HepG2 (cell line): ENCODE measurements around the gene ACSM5. TPM values are rescaled to one million over a fixed set of nuclear protein-coding genes. Genes with fewer than 3 reads are reported as not detected.

Source experiments
- BCL3 ChIP-seq: sonication (generic); formaldehyde crosslinking; IDR thresholded peaks from 2 replicates; pipeline ENCODE4 v1.5.1; 2020; ENCODE audit warnings: mild to moderate bottlenecking, missing genetic modification reagents, moderate library complexity
- E2F5 ChIP-seq: sonication (generic); formaldehyde crosslinking; conservative IDR thresholded peaks from 2 replicates; pipeline ENCODE4 v1.4.0; 2020; ENCODE audit warnings: missing genetic modification reagents
- ERF ChIP-seq: IDR thresholded peaks from 2 replicates; pipeline ENCODE4 v1.6.1; 2018; ENCODE audit warnings: missing biosample characterization, missing genetic modification reagents
- FOXJ3 ChIP-seq: sonication (generic); formaldehyde crosslinking; IDR thresholded peaks from 2 replicates; pipeline ENCODE4 v1.4.0; 2020; ENCODE audit warnings: missing genetic modification reagents, mild to moderate bottlenecking, borderline replicate concordance
- HDAC6 ChIP-seq: fragments of 200-600 bp; sonication (generic); IDR thresholded peaks from 2 replicates; pipeline ENCODE4 v1.7.0; 2017; ENCODE audit warnings: mild to moderate bottlenecking, antibody characterized with exemption, low read length, low read depth
- HNF4A ChIP-seq: sonication (generic); formaldehyde crosslinking; IDR thresholded peaks from 2 replicates; pipeline ENCODE4 v1.4.0; 2020; ENCODE audit warnings: missing genetic modification reagents
- HNF4G ChIP-seq, 2 experiments: sonication (generic) in 1 of 2; formaldehyde crosslinking in 1 of 2; IDR thresholded peaks; 2 replicates each; pipeline versions ENCODE4 v1.4.0 to v1.6.1; 2011 to 2020; ENCODE audit warnings: borderline replicate concordance in 2 of 2, low read depth in 2 of 2, mild to moderate bottlenecking in 2 of 2, low read length in 1 of 2, missing genetic modification reagents in 1 of 2, moderate library complexity in 1 of 2
- MED1 ChIP-seq: sonication (generic); formaldehyde crosslinking; IDR thresholded peaks from 2 replicates; pipeline ENCODE4 v1.4.0; 2020; ENCODE audit warnings: missing genetic modification reagents
- MLLT10 ChIP-seq: sonication (generic); formaldehyde crosslinking; IDR thresholded peaks from 2 replicates; pipeline ENCODE4 v1.4.0; 2020; ENCODE audit warnings: missing genetic modification reagents
- MXI1 ChIP-seq: IDR thresholded peaks from 3 replicates; pipeline ENCODE4 v1.6.1; 2012; ENCODE audit warnings: low read depth, low read length, inconsistent platforms, borderline replicate concordance
- NFE2 ChIP-seq: sonication (generic); formaldehyde crosslinking; IDR thresholded peaks from 2 replicates; pipeline ENCODE4 v1.4.0; 2020; ENCODE audit warnings: missing genetic modification reagents
- NFYB ChIP-seq: sonication (generic); formaldehyde crosslinking; IDR thresholded peaks from 2 replicates; pipeline ENCODE4 v1.4.0; 2020; ENCODE audit warnings: missing genetic modification reagents
- PPARG ChIP-seq: conservative IDR thresholded peaks from 2 replicates; pipeline ENCODE4 v1.6.1; 2016; ENCODE audit warnings: missing biosample characterization, missing genetic modification reagents
- SAFB2 ChIP-seq: sonication (generic); formaldehyde crosslinking; IDR thresholded peaks from 2 replicates; pipeline ENCODE4 v1.5.1; 2020; ENCODE audit warnings: missing genetic modification reagents, low read depth, mild to moderate bottlenecking, borderline replicate concordance
- XRCC5 ChIP-seq: fragments of 200-400 bp; formaldehyde crosslinking; optimal IDR thresholded peaks from 2 replicates; pipeline ENCODE3; 2017; ENCODE audit warnings: mild to moderate bottlenecking, low read length
- ZBTB20 ChIP-seq: sonication (generic); formaldehyde crosslinking; IDR thresholded peaks from 2 replicates; pipeline ENCODE4 v1.8.1; 2023; ENCODE audit warnings: missing genetic modification reagents, low read depth, mild to moderate bottlenecking, borderline replicate concordance
- ZBTB38 ChIP-seq: sonication (generic); formaldehyde crosslinking; IDR thresholded peaks from 2 replicates; pipeline ENCODE4 v1.5.1; 2020; ENCODE audit warnings: mild to moderate bottlenecking, missing genetic modification reagents
- ZNF207 ChIP-seq: fragments of 450-650 bp; IDR thresholded peaks from 2 replicates; pipeline ENCODE4 v1.6.1; 2016; ENCODE audit warnings: antibody characterized with exemption, borderline replicate concordance
- ZNF234 ChIP-seq: sonication (generic); formaldehyde crosslinking; conservative IDR thresholded peaks from 2 replicates; pipeline ENCODE4 v1.5.1; 2020; ENCODE audit warnings: mild to moderate bottlenecking, missing genetic modification reagents
- ZNF607 ChIP-seq: sonication (generic); formaldehyde crosslinking; IDR thresholded peaks from 2 replicates; pipeline ENCODE4 v1.5.1; 2020; ENCODE audit warnings: missing genetic modification reagents, mild to moderate bottlenecking, borderline replicate concordance
- ZNF629 ChIP-seq: sonication (generic); formaldehyde crosslinking; conservative IDR thresholded peaks from 2 replicates; pipeline ENCODE4 v1.5.0; 2020; ENCODE audit warnings: missing genetic modification reagents
- ZNF746 ChIP-seq: sonication (generic); formaldehyde crosslinking; IDR thresholded peaks from 2 replicates; pipeline ENCODE4 v1.8.0; 2022; ENCODE audit warnings: mild to moderate bottlenecking, missing genetic modification reagents
- polyA plus RNA-seq, 8 experiments: library from polyadenylated mRNA; depleted of rRNA in 3 of 8; stranded (reverse) in 7 of 8; unstranded in 1 of 8; fragments of >200 nt; fragmentation: Illumina TruSeq in 4 of 8; extraction: Trizol in 4 of 8; gene quantifications; 2 replicates each; pipeline versions ENCODE4 v1.2.1 to v1.2.3, GENCODE V29; 2011 to 2016; ENCODE audit warnings: low read depth in 4 of 8, missing spikeins in 1 of 8, mixed read lengths in 1 of 8; ENCODE audit not compliant: insufficient read depth in 1 of 8
- total RNA-seq, 5 experiments: library from RNA; depleted of rRNA; stranded (reverse); fragments of >200 nt; fragmentation: Illumina TruSeq; extraction: Trizol; gene quantifications; 2 replicates each; pipeline ENCODE4 v1.2.3, GENCODE V29; 2016; ENCODE audit warnings: low read depth in 1 of 5
- TF ChIP-seq, protein P1 (sequence below): sonication (generic); formaldehyde crosslinking; IDR thresholded peaks from 2 replicates; pipeline ENCODE4 v1.4.0; 2020; ENCODE audit warnings: missing genetic modification reagents, borderline replicate concordance
- TF ChIP-seq, protein P2 (sequence below): sonication (generic); formaldehyde crosslinking; conservative IDR thresholded peaks from 2 replicates; pipeline ENCODE4 v1.4.0; 2020; ENCODE audit warnings: missing genetic modification reagents

Gene ACSM5
- total and polyA plus RNA-seq, 2 of the 13 experiments (the other 11 are each of a cell fraction or from before 2014, with no cell fraction given) = 9.1 to 15.0 TPM

DNA sequence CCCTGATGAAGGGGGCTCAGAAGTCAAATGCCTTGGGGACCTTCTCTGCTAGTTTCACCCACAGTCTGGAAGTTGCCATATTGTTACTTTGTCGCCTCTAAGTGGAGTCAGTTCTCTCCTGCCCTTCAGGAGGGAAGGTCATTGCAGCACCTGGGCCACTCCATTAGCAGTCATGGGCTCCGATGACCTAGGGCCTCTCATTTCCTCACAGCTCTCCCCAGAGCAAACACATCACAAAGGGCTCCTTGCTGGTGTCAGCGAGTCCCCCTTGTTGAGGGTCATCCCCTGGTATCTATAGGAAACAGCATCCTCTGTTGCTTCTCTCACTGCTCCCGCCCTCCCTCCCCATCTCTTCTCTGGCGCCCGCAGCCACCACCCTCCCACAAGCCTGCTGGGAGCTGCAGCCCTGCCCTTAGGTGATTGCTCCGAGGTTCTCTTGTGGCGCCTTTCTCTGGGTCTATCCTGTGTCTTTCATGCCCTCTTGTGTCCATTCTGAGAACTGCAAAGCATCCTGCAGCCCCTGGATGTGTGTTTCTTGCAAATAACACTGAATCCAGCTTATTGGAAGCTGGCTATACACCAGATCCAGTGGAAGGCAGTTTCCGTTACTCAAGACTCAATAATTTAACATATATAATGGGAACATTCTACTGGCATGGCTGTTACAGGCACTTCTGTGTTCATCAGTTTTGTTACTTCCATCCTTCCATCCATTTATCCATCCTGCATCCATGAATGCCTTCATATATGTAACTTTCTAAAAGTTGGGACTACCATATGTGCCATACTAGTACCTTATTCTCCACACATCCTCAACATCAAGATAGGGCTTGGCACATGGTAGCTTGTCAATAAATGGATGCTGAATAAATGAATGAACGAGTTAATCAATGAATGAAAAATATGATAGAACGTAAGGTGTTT, 26.0 kb upstream of the ACSM5 start (continued):
- TF ChIP-seq FOXJ3 (CRISPR knock-in tag) (no peak), NFYB (CRISPR knock-in tag) (no peak), ZBTB20 (CRISPR knock-in tag) (peak; percentile 21; the same call in 1 of the 2 replicates), ZNF629 (CRISPR knock-in tag) (no peak), HNF4A (CRISPR knock-in tag) (peak; percentile 22; the same call in 1 of the 2 replicates), MXI1 (no peak), ZNF607 (no peak), HDAC6 (no peak), E2F5 (no peak), NFE2 (no peak), ZNF746 (no peak), BCL3 (CRISPR knock-in tag) (no peak), ZBTB38 (CRISPR knock-in tag) (no peak), MED1 (CRISPR knock-in tag) (peak; percentile 31; the same call in 1 of the 2 replicates), SAFB2 (CRISPR knock-in tag) (peak; percentile 38; the same call in 1 of the 2 replicates), ZNF234 (CRISPR knock-in tag) (no peak), ERF (CRISPR knock-in tag) (peak; percentile 18; the same call in 1 of the 2 replicates), MLLT10 (CRISPR knock-in tag) (no peak), HNF4G (IDR thresholded peaks at IDR 0.05; ENCODE audit: borderline replicate concordance, low read depth, low read length) (no peak), HNF4G (CRISPR knock-in tag; IDR thresholded peaks at IDR 0.05; ENCODE audit: borderline replicate concordance, low read depth) (no peak), XRCC5 (peak; percentile 82), ZNF207 (no peak), PPARG (CRISPR knock-in tag) (0 out of 2 replicates have a peak, but pooled peaks have one; percentile 30)
- TF ChIP-seq, protein P1, sequence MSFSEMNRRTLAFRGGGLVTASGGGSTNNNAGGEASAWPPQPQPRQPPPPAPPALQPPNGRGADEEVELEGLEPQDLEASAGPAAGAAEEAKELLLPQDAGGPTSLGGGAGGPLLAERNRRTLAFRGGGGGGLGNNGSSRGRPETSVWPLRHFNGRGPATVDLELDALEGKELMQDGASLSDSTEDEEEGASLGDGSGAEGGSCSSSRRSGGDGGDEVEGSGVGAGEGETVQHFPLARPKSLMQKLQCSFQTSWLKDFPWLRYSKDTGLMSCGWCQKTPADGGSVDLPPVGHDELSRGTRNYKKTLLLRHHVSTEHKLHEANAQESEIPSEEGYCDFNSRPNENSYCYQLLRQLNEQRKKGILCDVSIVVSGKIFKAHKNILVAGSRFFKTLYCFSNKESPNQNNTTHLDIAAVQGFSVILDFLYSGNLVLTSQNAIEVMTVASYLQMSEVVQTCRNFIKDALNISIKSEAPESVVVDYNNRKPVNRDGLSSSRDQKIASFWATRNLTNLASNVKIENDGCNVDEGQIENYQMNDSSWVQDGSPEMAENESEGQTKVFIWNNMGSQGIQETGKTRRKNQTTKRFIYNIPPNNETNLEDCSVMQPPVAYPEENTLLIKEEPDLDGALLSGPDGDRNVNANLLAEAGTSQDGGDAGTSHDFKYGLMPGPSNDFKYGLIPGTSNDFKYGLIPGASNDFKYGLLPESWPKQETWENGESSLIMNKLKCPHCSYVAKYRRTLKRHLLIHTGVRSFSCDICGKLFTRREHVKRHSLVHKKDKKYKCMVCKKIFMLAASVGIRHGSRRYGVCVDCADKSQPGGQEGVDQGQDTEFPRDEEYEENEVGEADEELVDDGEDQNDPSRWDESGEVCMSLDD (CRISPR knock-in tag) = no peak
- TF ChIP-seq, protein P2, sequence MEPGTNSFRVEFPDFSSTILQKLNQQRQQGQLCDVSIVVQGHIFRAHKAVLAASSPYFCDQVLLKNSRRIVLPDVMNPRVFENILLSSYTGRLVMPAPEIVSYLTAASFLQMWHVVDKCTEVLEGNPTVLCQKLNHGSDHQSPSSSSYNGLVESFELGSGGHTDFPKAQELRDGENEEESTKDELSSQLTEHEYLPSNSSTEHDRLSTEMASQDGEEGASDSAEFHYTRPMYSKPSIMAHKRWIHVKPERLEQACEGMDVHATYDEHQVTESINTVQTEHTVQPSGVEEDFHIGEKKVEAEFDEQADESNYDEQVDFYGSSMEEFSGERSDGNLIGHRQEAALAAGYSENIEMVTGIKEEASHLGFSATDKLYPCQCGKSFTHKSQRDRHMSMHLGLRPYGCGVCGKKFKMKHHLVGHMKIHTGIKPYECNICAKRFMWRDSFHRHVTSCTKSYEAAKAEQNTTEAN (CRISPR knock-in tag) = no peak
